Measurements from ENCODE around the gene CPEB1. TPM values are rescaled to one million over a fixed set of nuclear protein-coding genes. Genes with fewer than 3 reads are reported as not detected.

CPEB1 gene
- total RNA-seq, 4 donors from 2014 or later = 0.53 to 4.2 (median 1.9) TPM

DNA sequence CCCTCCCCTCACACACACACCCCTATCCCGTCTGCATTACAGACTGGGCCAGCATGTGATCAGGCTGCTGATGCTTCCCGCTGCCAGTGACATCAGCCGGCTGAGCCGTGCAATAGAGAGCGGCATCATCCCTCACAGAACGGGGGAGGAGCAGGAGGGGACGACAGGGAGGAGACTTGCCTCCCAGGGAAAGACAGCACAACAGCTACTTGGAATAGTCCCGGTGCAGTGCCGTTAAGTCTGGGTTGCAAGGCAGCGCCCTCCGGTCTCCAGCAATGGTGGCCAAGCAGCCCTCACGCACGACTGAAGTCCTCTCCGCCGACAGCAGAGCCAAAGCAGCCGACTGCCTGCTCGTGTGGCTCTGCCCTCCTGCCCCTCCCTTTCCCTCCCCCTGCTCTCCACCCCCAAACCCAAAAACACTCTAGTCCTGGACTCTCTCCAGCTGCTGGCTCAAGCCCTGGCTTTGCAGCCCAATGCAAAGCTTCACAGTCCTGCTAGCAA, 75.4 kb downstream of the CPEB1 start:
- TF ChIP-seq, protein P1, sequence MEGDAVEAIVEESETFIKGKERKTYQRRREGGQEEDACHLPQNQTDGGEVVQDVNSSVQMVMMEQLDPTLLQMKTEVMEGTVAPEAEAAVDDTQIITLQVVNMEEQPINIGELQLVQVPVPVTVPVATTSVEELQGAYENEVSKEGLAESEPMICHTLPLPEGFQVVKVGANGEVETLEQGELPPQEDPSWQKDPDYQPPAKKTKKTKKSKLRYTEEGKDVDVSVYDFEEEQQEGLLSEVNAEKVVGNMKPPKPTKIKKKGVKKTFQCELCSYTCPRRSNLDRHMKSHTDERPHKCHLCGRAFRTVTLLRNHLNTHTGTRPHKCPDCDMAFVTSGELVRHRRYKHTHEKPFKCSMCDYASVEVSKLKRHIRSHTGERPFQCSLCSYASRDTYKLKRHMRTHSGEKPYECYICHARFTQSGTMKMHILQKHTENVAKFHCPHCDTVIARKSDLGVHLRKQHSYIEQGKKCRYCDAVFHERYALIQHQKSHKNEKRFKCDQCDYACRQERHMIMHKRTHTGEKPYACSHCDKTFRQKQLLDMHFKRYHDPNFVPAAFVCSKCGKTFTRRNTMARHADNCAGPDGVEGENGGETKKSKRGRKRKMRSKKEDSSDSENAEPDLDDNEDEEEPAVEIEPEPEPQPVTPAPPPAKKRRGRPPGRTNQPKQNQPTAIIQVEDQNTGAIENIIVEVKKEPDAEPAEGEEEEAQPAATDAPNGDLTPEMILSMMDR (IDR thresholded peaks at IDR 0.05) = no peak
- TF ChIP-seq POLR2A (IDR thresholded peaks at IDR 0.05) = no peak
- H3K4me1 ChIP-seq = no peaks in the 10 kb centered on the region
- no peaks in the 10 kb centered on the region for H3K36me3 ChIP-seq
- peak overlapping the region in 3 of 4 donors; percentile 55 to 71 (median 62) for H3K27ac ChIP-seq
- H3K4me3 ChIP-seq = peak overlapping the region in 2 of 4 donors; percentile 27 to 43
- H3K9me3 ChIP-seq = no peaks in the 10 kb centered on the region
- no peaks in the 10 kb centered on the region for H3K27me3 ChIP-seq
- DNase-seq = peak in 1 of 3 donors; percentile 58

DNA sequence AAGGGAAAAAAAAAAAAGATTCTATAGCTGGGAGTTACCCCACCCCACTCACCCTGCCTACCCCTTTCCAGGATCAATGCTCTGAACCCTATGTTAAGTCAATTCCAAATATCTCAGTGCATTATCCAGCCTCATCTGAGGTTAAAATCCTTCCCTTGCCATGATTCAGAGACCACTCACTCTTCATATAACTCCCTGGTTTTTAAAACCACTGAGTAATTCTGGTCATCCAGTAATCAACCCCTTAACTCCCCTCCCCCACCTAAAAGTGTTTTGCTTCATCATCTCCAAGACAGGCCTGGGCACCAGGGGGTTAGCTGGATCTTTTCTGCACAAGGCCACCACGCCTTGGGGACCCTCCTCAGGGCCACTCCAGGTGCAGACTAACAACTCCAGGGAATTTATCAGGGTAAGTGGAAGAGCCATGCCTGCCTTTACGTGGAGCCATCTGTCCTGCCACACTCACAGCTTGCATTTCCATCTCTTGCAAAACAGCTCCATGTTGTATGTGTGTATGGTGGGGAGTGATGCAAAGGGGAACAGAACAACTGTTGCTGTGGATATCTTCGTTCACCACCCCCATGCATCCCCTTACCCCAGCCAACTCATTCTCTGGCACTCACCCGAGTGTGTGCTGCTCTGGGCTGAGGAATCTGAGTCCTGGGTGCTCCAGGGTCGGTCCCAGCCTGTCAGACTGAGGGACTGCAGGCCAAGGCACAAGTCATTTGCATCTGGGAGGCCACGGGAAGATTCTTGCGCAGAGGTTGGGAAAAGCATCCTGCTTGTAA, 76.2 kb downstream of the CPEB1 start:
- H3K27ac ChIP-seq = peak overlapping the region in 3 of 4 donors; percentile 25 to 71 (median 62)
- no peaks in the 10 kb centered on the region for H3K36me3 ChIP-seq
- H3K9me3 ChIP-seq = no peaks in the 10 kb centered on the region
- no peak overlapping the region for H3K4me3 ChIP-seq
- no peak for DNase-seq
- TF ChIP-seq POLR2A (IDR thresholded peaks at IDR 0.05) = no peak
- TF ChIP-seq, protein P1 (IDR thresholded peaks at IDR 0.05) = no peak
- no peaks in the 10 kb centered on the region for H3K4me1 ChIP-seq
- H3K27me3 ChIP-seq = no peaks in the 10 kb centered on the region

DNA sequence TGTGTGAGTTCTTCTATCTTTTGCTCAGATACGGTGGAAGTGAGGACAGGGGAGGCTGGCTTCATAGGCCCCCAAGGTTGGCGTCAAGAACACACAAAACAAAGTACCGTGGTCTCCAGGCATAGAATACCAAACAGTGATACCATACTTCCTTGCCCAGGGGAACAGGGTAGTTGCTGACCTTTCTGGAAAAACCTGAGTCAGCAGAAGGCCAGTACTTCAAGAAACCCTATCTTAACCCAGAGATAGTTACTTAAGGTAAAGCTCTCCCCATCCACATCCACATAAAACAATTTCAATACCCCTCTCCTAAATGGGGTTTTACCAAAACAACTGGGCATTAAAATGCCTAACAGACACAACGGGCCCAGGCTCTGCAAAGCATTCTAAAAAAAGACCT, 77.3 kb downstream of the CPEB1 start:
- Histone ChIP-seq H3K36me3 (no peaks in the 10 kb centered on the region), H3K27me3 (no peaks in the 10 kb centered on the region), H3K4me1 (no peaks in the 10 kb centered on the region), H3K9me3 (no peaks in the 10 kb centered on the region), H3K27ac (no peak overlapping the region), H3K4me3 (no peak overlapping the region)
- no peak for DNase-seq
- TF ChIP-seq, protein P1 (IDR thresholded peaks at IDR 0.05) = no peak
- no peak for TF ChIP-seq POLR2A (IDR thresholded peaks at IDR 0.05)

DNA sequence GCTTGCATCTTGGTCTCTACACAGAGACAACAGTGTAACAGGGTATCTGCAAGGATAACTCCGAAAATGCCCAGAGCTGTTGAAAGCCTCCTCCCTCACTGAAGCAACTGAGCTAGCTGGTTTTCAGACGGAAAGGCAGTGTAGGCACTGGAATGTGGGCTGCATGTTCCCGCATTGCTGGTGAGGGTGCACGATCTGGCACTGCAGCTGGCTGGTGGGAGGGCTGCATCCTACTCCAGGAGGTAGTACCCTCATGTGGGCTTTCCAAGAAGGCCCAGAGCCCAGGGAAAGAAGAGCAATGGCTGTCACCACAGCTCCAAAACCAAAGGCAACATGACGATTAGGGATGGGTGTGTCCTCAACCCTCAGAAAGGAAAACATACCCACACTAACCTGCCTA, 78.2 kb downstream of the CPEB1 start:
- TF ChIP-seq, protein P1 (IDR thresholded peaks at IDR 0.05) = no peak
- no peak for TF ChIP-seq POLR2A (IDR thresholded peaks at IDR 0.05)
- H3K4me1 ChIP-seq = no peaks in the 10 kb centered on the region
- H3K9me3 ChIP-seq = no peaks in the 10 kb centered on the region
- DNase-seq = no peak
- H3K27ac ChIP-seq = no peak overlapping the region
- no peaks in the 10 kb centered on the region for H3K27me3 ChIP-seq
- no peak overlapping the region for H3K4me3 ChIP-seq
- H3K36me3 ChIP-seq = no peaks in the 10 kb centered on the region

DNA sequence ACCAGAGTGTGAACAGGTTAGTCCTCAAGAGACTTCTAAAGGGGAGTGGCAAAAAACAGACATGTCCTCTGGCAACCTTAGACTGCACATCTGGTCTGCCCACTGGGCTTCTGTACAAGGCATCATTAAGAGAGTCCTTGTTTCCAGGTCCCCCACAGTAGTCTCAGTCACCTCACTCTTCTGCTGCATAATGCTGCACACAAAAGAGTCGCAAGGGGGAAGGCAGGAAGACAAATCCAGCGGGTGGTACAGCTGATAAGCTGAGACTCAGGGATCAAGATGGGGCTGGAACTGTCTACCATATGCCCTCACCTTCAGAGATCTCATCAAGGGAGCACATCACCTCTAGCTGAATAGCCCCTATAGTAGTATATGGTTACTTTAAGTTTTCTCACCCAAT, 79.5 kb downstream of the CPEB1 start:
- H3K4me1 ChIP-seq = no peaks in the 10 kb centered on the region
- H3K27me3 ChIP-seq = no peaks in the 10 kb centered on the region
- no peak overlapping the region for H3K27ac ChIP-seq
- TF ChIP-seq POLR2A (IDR thresholded peaks at IDR 0.05) = no peak
- H3K4me3 ChIP-seq = no peak overlapping the region
- no peak for DNase-seq
- no peaks in the 10 kb centered on the region for H3K9me3 ChIP-seq
- H3K36me3 ChIP-seq = no peaks in the 10 kb centered on the region

DNA sequence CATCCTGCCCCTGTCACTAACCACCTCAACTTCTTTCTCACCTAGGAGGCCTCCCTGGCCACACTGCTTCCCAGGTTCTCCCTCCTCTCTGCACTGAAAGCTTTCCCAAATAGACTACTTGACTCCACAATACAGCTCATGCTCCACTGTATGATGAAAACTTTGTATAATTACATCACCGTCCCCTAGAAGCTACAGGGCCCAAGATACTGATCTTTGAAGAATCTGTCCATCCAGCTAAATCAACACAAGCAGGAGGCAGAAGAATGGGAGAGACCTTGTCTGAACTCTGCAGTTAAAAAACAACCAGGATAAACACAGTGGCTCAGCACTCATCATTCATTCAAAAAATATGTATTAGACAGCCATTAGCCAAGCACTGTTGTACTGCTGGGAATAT, 80.5 kb downstream of the CPEB1 start:
- H3K9me3 ChIP-seq = no peaks in the 10 kb centered on the region
- H3K27me3 ChIP-seq = no peaks in the 10 kb centered on the region
- DNase-seq = no peak
- no peak overlapping the region for H3K4me3 ChIP-seq
- TF ChIP-seq POLR2A (IDR thresholded peaks at IDR 0.05) = no peak
- TF ChIP-seq, protein P1 (IDR thresholded peaks at IDR 0.05) = no peak
- H3K4me1 ChIP-seq = no peaks in the 10 kb centered on the region
- no peaks in the 10 kb centered on the region for H3K36me3 ChIP-seq
- no peak overlapping the region for H3K27ac ChIP-seq

Measured in Peyer's patch (tissue), 4 donors.